Thymus (tissue), 11 donors: ENCODE results near the gene ZNF333. TPM values are rescaled to one million over a fixed set of nuclear protein-coding genes. Genes with fewer than 3 reads are reported as not detected.
A peak's percentile ranks its signal among the peaks of the same experiment; 100 is the strongest.
"Not testable (repeated sequence)": the region's sequence is repeated elsewhere in the genome, so short reads cannot be mapped to it uniquely, and the experiment has no call there.

ENCODE experiments used
- DNase-seq, 9 donors: peaks; one replicate each; pipeline ENCODE4 v3.0.0-alpha.2; 2013; ENCODE audit warnings: low spot score in 9 of 9, low read depth in 6 of 9, missing footprints in 1 of 9
- H3K27ac ChIP-seq, 2 donors: one replicate each; pipeline ENCODE4 v1.5.1; 2013; ENCODE audit warnings: control low read depth in 1 of 2, low read depth in 1 of 2, low read length in 1 of 2, mild to moderate bottlenecking in 1 of 2, moderate library complexity in 1 of 2
- H3K27me3 ChIP-seq, 2 donors: one replicate each; pipeline ENCODE4 v1.5.1; 2013; ENCODE audit warnings: low read length in 1 of 2; ENCODE audit not compliant: control insufficient read depth in 2 of 2, insufficient read depth in 1 of 2
- H3K36me3 ChIP-seq, 2 donors: one replicate each; pipeline ENCODE4 v1.5.1; 2013; ENCODE audit warnings: low read length in 1 of 2, mild to moderate bottlenecking in 1 of 2, moderate library complexity in 1 of 2; ENCODE audit not compliant: control insufficient read depth in 2 of 2, insufficient read depth in 2 of 2
- H3K4me1 ChIP-seq, 2 donors: one replicate each; pipeline ENCODE4 v1.5.1; 2013; ENCODE audit warnings: low read length in 2 of 2; ENCODE audit not compliant: control insufficient read depth in 2 of 2, insufficient read depth in 2 of 2
- H3K4me3 ChIP-seq, 2 donors: one replicate each; pipeline ENCODE4 v1.5.1; 2013; ENCODE audit warnings: low read length in 2 of 2, control low read depth in 1 of 2, mild to moderate bottlenecking in 1 of 2
- H3K9me3 ChIP-seq, 2 donors: one replicate each; pipeline ENCODE4 v1.5.1; 2013; ENCODE audit warnings: low read length in 1 of 2, mild to moderate bottlenecking in 1 of 2; ENCODE audit not compliant: control insufficient read depth in 2 of 2, insufficient read depth in 1 of 2
- WGBS: extraction: QIAGEN DNeasy Blood & Tissue Kit; methylation state at CpG from one replicate; pipeline ENCODE4 v1.1.7; 2013; 5-methylcytosine and 5-hydroxymethylcytosine counted together
- polyA plus RNA-seq: library from polyadenylated mRNA; stranded (reverse); fragments of 200-250 nt; gene quantifications from one replicate; pipeline ENCODE4 v1.2.3, GENCODE V29; 2013
- total RNA-seq: library from RNA; stranded (reverse); fragments of 120-200 nt; gene quantifications from one replicate; pipeline ENCODE4 v1.2.4, GENCODE V29; 2013
- donor health status: healthy.

ZNF333 gene
- total and polyA plus RNA-seq, 2 donors, result 6.8 to 14.5 TPM

DNA sequence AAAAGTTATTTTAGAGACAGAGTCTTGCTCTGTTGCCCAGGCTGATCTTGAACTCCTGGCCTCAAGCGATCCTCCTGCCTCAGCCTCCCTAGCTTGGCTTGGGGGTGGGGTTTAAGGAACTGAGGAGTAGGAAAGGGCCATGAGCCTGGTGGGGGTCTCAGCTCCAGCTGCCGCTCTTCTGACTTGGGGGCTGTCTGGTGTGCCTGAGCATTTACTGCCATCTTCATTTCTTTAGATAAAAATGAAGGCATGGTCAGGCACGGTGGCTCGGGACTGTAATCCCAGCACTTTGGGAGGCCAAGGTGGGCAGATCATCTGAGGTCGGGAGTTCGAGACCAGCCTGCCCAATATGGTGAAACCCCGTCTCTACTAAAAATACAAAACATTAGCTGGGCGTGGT is 85.5 kb downstream of the ZNF333 start:
- H3K4me3 ChIP-seq, result peak overlapping the region in 1 of 2 donors; percentile 40
- H3K36me3 ChIP-seq, H3K27me3 ChIP-seq, H3K9me3 ChIP-seq, H3K27ac ChIP-seq, DNase-seq: not testable (repeated sequence)
- peaks cover 0 to 18% of the 10 kb centered on the region in 2 donors for H3K4me1 ChIP-seq
- WGBS, result 39% methylated on average over 8 of the region's 8 CpGs

DNA sequence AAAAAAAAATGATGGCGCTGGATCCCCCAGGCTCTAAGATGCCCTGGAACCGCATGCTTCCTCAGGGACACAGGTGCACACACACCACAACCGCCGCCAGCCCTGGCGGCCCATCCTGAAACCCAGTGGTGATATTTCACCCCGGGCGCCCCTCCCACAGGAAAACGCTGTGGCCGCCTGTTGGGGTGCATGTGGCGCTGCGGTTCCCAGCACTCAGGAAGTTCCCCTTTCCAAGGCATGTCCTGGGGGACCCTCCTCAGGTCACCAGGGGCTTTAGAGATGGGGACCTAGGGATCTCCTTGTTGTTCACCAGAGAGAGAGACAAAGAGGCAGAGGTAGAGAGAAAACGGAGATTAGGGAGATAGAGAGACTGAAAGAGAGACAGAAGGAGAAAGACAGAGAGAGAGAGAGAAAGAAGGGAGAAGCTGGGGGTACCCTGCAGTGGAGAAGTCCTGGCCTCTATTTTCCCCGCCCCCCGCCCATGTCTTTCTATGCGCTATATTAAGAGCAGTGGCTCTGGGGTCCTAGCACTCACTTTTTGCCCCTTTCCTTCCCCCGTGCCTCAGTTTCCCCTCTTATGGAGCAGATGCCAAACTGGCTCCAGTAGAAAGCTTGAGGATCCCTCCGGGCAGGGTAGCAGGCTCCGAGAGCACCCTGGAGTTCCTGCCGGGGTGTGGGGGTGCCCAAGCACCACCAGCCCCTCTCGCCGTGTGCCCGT is 86.2 kb downstream of the ZNF333 start:
- H3K27me3 ChIP-seq, result peaks cover 0 to 3% of the 10 kb centered on the region in 2 donors
- peaks cover 0 to 1% of the 10 kb centered on the region in 2 donors for H3K9me3 ChIP-seq
- peaks cover 0 to 18% of the 10 kb centered on the region in 2 donors for H3K4me1 ChIP-seq
- H3K4me3 ChIP-seq, result peak overlapping the region; percentile 40 to 53
- peak overlapping the region in 1 of 2 donors; percentile 18 for H3K27ac ChIP-seq
- peak in 2 of 9 donors; percentile 13 to 38 for DNase-seq
- WGBS, result 1% methylated on average over 22 of the region's 22 CpGs
- peaks cover 2 to 3% of the 10 kb centered on the region in 2 donors for H3K36me3 ChIP-seq

DNA sequence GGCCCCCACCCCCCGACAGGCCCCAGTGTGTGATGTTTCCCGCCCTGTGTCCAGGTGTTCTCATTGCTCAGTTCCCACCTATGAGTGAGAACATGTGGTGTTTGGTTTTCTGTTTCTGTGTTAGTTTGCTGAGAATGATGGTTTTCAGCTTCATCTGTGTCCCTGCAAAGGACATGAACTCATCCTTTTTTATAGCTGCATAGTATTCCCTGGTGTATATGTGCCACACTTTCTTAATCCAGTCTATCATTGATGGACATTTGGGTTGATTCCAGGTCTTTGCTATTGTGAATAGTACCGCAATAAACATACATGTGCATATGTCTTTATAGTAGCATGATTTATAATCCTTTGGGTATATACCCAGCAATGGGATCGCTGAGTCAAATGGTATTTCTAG is 87.8 kb downstream of the ZNF333 start:
- WGBS, result 94% methylated on average over 4 of the region's 4 CpGs

DNA sequence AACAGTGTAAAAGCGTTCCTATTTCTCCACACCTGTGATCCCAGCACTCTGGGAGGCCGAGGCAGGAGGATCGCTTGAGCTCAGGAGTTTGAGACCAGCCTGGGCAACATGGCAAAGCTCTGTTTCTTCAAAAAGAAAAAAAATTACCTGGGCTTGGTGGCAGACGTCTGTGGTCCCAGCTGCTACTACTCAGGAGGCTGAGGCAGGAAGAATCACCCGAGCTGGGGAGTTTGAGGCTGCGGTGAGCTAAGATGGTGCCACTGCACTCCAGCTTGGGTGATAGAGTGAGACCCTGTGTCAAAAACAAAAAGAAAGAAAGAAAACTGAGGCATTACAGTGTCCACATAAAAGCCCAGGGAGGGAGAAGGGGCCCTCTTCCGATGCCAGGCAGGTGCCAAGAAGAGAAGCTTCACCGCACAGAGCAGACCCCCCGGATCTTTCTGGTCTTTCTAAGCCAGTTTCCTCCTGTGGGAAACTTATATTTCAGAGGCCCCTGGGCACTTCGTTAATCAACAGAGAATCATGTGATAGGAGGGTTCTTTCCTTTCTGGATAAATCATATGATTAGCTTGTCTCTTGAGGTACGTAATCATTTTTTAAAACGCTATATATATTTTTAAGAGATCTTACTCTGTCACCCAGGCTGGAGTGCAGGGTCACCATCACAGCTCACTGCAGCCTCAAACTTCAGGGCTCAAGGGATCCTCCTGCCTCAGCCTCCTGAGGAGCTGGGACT is 88.4 kb downstream of the ZNF333 start, which contains the start of gene ADGRE2:
Gene ADGRE2 (minus strand): TSS at position 451 of the 736 bp plus-strand sequence. CDS start 1,804 bp downstream, outside the sequence.
- not testable (repeated sequence) for H3K9me3 ChIP-seq, H3K27ac ChIP-seq, H3K4me3 ChIP-seq, H3K27me3 ChIP-seq, H3K36me3 ChIP-seq
- peak in 1 of 9 donors; percentile 15 for DNase-seq
- 25% methylated on average over 12 of the region's 12 CpGs for WGBS
- peaks cover 0 to 24% of the 10 kb centered on the region in 2 donors for H3K4me1 ChIP-seq

More for the DNA sequence above, 87.8 kb downstream of the ZNF333 start:
- H3K27ac ChIP-seq, H3K9me3 ChIP-seq, H3K27me3 ChIP-seq, DNase-seq, H3K36me3 ChIP-seq, H3K4me3 ChIP-seq: not testable (repeated sequence)
- peaks cover 0 to 18% of the 10 kb centered on the region in 2 donors for H3K4me1 ChIP-seq

DNA sequence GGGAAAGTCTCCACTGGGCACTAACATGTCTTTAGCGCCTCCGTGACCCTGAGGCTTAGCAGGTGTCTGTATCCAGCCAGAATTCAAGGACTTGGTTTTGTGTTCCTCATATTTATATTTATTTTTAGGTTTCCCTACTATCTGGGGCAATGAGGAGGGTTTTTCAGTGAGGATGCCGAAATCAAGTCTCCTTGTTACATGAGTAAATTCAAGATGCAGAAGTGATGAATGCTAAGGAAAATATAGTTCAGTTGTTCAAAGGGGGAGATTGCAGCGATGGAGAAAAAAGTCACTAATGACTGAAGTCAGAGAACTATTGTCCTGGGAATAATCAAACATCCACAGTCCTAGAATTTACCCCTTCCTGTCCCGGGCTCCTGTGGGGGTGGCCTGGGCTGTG is 89.3 kb downstream of the ZNF333 start:
- Histone ChIP-seq H3K4me3 (no peak overlapping the region), H3K9me3 (no peaks in the 10 kb centered on the region), H3K4me1 (peaks cover 0 to 31% of the 10 kb centered on the region in 2 donors), H3K27ac (no peak overlapping the region), H3K36me3 (no peaks in the 10 kb centered on the region), H3K27me3 (peaks cover 0 to 3% of the 10 kb centered on the region in 2 donors)
- WGBS, result 87% methylated on average over 5 of the region's 5 CpGs
- no peak for DNase-seq

DNA sequence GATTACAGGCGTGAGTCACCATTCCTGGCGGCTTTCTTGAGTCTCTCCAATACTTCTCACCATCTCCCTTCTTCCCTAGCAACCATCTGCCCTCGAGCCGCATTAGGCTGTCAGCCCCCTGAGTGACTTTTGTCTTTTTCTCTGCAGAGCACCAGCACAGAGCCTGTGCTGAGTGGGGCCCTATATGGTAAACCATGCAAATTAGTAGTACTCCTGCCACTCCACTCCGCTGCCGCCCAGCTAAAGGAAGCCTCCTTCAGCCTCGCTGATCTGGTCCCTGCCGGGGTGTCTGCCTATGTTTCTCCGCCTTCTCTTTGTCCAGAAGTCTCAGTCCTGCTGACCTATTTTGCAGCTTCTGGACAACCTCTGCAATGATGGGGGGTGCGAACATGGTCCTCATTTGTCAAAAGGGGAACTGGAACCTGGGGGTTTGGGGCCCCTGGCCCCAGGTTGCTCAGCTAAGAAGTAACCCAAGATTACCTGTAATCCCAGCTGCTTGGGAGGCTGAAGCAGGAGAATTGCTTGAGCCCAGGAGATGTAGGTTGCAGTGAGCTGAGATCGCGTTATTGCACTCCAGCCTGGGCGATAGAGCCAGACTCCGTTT is 90.9 kb downstream of the ZNF333 start:
- H3K27me3 ChIP-seq, H3K27ac ChIP-seq, H3K9me3 ChIP-seq, DNase-seq, H3K4me3 ChIP-seq, H3K36me3 ChIP-seq: not testable (repeated sequence)
- WGBS, result 83% methylated on average over 14 of the region's 14 CpGs
- peaks cover 0 to 39% of the 10 kb centered on the region in 2 donors for H3K4me1 ChIP-seq

DNA sequence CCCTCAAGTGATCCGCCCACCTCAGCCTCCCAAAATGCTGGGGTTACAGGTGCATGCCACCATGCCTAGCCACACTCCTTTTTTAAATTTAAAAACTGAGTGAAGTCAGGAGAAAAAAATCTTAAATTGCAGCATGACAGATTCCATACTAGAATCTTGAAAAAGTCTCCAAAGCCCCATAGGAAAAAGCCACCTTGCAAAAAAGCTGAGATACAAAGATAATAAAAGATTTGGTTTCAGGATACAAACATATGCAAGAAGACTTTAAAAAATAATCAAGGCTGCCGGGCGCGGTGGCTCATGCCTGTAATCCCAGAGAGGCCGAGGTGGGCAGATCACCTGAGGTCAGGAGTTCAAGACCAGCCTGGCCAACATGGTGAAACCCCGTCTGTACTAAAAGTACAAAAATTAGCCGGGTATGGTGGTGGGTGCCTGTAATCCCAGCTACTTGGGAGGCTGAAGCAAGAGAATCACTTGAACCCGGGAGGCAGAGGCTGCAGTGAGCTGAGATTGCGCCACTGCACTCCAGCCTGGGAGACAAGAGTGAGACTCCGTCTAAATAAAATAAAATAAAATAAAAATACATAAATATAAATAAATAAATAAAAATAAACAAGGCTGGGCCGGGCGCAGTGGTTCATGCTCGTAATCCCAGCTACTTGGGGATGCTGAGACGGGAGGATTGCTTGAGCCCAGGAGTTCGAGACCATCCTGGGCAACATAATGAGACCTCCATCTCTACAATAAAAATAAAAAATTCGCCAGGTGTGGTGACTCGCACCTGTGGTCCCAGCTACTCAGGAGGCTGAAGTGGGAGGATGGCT is 92.1 kb downstream of the ZNF333 start:
- H3K36me3 ChIP-seq, H3K27ac ChIP-seq, H3K27me3 ChIP-seq, H3K9me3 ChIP-seq, DNase-seq, H3K4me3 ChIP-seq: not testable (repeated sequence)
- WGBS, result 96% methylated on average over 17 of the region's 17 CpGs
- peaks cover 0 to 41% of the 10 kb centered on the region in 2 donors for H3K4me1 ChIP-seq

DNA sequence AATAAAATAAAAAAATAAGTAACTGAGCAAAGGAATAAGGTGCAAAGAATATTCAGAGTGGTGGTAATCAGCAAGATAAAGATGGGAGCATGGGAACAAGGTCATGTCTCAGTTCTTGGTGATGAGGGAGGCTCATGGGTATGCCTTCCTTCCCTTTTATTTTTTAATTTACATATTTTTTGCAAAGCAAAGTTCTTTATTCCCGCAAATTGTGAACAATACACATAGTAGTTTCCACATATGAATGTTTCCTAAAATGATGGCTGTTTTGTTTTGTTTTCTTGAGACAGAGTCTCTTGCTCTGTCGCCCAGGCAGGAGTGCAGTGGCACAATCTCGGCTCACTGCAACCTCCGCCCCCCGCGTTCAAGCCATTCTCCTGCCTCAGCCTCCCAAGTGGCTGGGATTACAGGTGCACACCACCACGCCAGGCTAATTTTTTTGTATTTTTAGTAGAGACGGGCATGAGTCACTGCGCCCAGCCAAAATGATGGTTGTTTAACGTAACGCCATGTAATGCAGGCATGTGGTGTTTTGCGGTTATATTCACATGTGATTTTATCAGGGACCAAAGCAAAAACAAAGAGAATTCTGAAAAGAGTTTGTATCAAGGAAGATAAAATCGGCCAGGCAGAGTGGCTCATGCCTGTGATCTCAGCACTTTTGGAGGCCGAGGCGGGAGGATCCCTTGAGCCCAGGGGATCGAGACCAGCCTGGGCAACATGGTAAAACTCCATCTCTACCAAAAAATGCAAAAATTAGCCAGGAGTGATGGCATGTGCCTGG is 93.0 kb downstream of the ZNF333 start:
- DNase-seq, result no peak
- 92% methylated on average over 16 of the region's 16 CpGs for WGBS
- H3K27ac ChIP-seq, result no peak overlapping the region

More for the DNA sequence above, 93.0 kb downstream of the ZNF333 start:
- Histone ChIP-seq H3K36me3 (no peaks in the 10 kb centered on the region), H3K4me3 (no peak overlapping the region), H3K4me1 (peaks cover 2 to 40% of the 10 kb centered on the region in 2 donors), H3K27me3 (no peaks in the 10 kb centered on the region), H3K9me3 (no peaks in the 10 kb centered on the region)
